GM21381 (cell line): ENCODE results near the gene DLGAP3.
"Not testable (repeated sequence)": the region's sequence is repeated elsewhere in the genome, so short reads cannot be mapped to it uniquely, and the experiment has no call there.

Experiments used
- ATAC-seq: cut with Tn5 transposase; IDR thresholded peaks from one replicate; pipeline ENCODE4 v1.9.1; 2021; ENCODE audit warnings: mild to moderate bottlenecking, moderate library complexity; ENCODE audit not compliant: unreplicated experiment

Gene DLGAP3

DNA sequence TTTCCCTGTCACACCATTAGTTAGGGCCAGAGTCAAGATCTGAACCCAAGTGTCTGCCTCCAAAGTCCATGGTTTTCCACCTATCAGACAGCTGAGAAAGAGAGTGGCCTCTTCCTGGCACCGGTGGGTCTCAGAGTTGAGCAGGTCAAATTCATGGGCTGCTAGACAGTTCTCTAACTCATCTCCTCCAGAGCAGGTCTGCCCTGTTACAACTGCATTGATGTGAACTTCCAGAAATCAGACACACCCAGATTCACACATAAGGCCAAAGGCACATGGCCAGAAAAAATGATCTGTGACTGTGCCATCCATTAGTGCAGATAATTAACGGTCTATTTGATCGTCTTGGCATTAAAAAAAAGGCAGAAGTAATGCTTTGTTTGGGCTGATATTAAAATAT, 87.4 kb downstream of the DLGAP3 start:
- ATAC-seq, result no peak

DNA sequence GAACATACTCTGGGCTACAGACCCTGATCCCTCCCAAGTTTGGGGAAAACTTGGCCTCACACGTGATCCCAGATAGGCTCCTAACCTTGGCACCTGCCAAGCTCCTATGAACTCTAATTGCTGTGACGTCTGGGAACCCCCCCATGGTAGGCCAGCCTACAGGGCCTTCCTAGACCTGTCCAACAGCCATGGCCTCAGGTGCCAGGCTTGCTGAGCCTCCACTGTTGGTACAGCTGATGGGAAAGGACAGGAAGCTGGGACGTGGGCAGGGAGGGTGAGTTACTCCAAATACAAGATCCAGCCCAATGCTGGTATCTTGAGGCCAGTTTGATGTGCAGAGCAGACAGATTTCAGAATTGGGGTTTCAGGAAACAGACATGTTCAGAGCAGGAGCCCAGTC, 89.0 kb downstream of the DLGAP3 start:
- ATAC-seq, result no peak

DNA sequence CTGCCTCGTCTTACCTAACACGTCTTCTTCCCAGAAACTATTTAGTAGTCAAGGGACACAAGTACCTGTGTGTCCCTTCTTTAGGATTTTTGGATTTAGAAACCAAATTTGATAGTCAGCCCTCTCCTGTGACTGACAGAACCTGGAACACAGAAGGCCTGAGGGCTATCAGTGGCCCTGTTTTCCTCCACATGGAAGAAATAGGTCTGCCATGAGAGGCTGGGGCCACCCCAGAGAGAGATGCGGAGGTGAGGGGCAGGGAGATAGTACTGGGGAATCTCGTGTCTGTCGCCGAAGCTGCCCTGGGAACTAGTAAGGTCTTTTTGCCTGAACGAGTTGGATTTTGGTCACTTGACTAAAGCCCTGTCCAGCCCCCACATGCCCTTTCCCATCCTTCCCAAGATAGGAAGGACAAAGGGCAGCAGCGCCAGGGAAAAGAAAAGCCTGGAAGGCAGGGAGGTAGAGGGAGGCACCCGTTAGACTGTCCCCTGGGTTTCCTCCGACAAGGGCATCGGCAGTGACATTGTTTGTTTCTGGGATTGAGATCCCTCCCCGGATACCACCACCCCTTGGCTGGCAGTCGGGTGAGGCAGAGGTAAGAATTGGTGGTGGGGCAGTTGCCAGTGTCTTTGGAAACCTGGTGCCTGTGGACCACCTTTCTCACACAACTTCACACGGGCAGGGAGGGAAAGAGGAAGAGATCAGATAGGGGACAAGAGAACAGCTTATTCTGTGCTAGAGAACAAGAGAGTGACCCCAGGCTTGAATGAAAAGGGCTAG, 89.7 kb downstream of the DLGAP3 start:
- ATAC-seq, result no peak

DNA sequence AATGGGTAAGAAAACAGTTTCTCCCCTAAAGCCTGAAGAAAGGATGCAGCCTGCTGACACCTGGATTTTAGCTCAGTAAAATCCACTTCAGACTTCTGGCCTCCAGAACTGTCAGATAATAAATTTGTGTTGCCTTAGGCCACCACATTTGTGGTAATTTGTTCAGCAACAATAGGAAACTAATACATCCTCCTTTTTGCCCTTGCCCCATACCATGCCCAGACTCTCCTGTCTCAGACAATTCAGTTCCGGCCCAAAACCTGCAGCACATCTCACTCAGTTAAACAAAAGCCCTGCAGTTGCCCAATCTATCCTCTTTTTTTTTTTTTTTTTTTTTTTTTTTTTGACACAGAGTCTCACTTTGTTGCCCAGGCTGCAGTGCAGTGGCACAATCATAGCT, 95.7 kb downstream of the DLGAP3 start:
- no peak for ATAC-seq

DNA sequence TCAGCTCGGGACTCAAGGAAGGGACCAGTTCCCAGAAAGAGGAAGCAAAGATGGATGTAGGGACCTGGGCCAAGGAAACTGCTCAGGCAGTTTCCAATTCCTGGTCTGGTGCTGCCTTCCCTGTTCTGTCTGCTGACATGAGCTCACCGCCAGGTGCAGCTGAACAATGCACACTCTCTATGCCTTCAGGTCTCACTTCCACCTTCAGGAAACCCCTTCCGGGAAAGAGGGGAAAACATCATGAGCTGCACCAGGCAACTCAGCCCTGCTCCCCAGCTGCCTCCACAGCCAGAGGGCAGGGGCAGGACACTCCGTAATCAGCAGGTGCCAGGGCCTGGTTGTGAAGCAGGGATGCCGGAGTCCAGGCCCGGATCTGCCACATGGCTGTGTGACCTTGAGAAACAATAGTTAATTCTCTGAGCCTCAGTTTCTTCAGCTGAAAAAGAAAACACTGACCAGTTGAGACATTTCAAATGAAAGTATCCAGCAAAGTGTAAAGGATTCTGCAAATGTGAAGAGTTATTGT, 97.7 kb downstream of the DLGAP3 start:
- ATAC-seq, result no peak

DNA sequence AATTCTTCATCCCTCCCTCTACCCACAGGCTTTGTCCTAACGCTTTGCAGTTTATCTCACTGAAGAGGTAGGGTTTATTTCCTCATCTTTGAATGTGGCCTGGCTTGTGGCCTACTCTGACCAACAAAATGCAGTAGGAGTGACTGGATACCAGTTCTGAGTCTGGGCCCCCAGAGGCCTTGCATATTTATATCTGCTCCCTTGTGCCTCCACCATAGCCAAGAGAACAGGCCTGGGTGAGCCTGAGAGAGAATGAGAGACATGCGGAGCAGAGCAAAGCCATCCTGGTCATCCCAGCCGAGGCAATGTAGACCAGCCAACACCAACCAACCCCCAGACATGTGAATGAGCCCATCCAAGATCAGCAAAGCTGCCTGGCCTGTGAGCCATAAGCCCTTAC, 100.2 kb downstream of the DLGAP3 start:
- ATAC-seq, result no peak

DNA sequence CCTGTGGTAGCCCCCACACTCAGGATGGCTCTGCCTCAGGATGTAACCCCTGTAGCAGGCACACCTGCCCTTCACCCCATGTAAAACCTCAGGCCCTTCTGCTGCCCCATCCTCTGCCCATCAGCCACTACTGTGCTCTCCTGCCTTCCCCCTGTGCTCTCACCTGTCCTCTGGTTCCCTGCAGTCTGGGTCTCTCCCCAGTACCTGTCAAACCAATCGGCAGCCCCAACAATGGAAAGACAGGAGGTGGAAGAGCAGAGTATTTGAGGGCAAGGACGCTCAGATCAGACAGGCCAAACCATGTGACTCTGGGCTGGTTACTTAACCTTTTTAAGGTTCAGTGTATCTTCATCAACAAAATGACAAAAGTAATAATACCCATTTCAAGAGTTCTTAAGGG, 100.8 kb downstream of the DLGAP3 start:
- ATAC-seq, result no peak

DNA sequence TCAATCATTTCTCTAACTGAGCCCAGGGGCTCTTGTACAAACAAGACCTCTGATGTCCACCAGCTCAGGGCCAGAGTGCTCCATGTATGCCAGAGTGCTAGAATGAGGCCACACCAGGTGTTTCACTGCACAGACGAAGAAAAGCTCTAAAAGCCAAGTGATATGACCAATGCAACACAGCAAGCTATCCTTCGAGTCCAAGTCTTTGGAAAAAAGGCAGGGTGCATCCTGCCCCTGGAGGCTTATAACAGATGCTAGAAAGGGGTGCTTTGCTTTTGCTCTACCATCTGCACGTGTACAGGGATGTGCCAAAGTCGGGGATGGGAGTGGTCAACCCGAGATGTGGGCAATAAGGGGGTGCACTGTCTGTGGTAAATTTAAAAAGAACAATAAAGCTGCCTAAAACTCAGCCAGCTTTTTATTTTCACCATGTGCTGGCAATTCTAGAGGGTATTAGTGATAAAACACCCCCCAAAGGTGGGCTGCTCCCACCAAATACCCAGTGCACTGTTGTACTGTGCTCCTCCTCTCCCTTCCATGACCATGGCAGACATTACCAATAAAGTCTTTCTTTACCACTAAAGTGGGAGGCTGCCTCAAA, 102.0 kb downstream of the DLGAP3 start:
- no peak for ATAC-seq

DNA sequence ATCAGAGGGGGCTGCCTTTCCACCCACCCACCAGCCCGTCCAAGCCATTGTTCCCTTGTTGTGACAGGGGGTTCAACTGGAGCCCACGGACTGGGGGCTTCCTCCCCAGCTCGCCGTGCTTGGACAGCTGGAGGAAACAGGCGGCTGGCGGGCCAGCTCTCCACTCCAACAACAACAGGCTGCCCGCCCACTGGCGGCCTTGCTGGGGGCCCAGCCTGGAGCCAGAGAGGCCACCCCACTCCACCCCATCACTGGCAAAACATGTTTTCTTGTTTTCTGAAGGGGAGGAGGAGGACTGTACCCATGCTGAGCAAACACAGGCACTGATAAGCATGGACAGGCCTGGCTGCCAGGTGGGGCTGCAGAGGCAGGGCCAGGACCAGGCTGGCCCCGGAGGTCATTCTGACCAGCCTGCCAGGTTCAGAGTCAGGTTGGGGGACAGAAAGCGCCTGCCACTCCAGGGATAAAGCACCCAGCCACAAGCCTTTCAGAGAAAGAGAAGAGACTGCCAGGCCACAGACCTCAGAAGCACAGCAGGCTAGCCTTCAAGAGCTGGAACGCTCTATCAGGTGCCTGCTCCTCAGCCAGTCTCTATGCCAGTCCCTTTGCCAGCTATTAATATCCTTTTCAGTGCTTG, 103.9 kb downstream of the DLGAP3 start:
- no peak for ATAC-seq

DNA sequence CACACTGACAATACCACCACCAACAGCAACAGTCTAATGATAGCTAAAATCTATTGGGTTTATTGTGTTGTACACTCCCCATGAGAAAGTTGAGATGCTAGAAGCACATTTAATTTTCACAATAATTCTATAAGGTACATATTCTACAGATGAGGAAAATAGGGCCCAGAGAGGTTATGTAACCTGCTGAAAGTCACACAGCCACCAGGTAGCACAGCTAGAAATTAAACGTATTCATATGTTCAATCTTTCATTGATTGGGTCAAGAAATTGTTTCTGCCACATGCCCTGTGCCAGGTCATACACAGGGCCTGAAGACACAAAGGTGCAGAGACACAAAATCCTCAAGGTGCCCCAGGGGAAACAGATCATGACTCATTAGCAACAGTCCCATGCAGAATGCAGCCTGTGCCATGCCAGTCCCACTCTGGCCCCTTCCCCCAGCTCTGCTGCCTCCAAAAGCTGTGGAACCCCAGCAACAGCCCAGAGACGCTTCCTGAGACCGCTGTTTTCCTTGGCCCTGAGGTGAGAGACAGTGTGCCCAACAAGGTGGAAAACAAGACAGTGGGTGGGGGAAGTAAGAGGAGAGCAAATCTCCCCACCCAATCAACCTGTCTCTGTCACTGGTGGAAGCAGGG, 104.5 kb downstream of the DLGAP3 start:
- ATAC-seq, result no peak

DNA sequence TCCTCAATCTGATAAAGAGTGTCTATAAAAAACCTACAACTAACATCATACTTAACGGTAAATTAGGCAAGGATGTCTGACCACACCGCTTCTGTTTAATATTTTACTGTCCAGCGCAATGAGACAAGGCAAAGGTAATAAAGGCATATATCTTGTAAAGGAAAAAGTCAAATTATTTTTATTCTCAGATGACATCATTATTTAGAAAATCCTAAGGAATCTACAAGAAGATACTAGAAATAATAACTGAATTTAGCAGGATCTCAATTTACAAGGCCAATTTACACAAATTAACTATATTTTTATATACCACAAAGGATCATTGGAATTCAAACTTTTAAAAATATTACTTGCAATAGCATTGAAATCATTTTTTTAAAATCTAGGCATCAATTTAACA, 107.2 kb downstream of the DLGAP3 start:
- ATAC-seq, result no peak

DNA sequence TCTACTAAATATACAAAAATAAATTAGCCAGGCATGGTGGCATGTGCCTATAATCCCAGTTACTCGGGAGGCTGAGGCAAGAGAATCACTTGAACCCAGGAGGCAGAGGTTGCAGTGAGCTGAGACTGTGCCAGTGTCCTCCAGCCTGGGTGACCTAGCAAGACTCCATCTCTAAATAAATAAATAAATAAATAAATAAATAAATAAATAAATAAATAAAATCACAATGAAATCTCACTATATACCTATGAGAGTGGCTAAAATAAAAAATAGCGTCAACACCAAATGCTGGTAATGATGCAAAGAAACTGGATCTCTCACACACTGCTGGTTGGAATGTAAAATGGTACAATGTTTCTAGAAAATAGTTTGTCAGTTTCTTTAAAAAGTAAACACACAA, 110.6 kb downstream of the DLGAP3 start:
- ATAC-seq, result not testable (repeated sequence)

DNA sequence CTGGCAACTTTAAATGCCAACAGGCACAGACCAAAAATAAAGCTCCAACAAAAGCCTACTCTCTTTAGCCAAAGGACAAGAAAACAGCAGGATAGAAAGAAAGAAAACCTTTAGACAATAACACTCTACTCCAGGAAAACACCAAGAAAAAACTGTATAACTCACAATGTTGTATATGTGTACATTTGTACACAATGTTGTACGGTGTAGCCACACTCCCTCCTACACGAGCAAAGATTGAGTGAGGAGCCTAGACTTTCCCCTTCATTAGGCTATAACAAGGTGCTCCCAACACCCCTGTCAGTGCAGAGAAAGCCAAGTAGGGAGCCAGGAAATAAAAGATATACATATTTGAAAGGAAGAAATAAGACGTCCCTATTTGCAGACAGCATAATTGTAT, 112.7 kb downstream of the DLGAP3 start:
- no peak for ATAC-seq

DNA sequence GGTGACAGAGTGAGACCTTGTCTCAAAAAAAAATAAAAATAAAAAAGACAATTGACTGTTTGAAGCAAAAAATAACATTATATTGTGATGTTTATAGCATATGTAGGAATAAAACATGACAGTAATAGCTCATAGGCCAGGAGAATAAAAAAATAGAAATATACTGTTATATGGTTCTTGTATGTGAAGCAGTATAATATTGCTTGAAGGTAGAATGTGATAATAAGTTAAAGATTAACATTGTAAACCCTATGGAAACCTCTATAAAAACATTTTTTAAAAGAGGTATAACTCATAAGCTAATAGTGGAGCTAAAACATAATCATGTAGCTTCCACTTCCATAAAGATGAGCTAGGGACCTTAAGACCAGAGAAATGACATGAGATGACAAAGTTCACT, 113.1 kb downstream of the DLGAP3 start:
- ATAC-seq, result no peak
